HEK293 (cell line): ENCODE measurements around the gene C6orf136.

Experiments used
- ZBTB21 ChIP-seq: fragments of 450-650 bp; formaldehyde crosslinking; IDR thresholded peaks from 2 replicates; pipeline ENCODE4 v1.5.1; 2017; ENCODE audit warnings: missing biosample characterization, missing genetic modification characterization
- ZNF138 ChIP-seq: fragments of 450-650 bp; formaldehyde crosslinking; IDR thresholded peaks from 2 replicates; pipeline ENCODE4 v1.5.1; 2016; ENCODE audit warnings: missing biosample characterization, missing genetic modification characterization, borderline replicate concordance
- ZNF24 ChIP-seq: fragments of 450-650 bp; formaldehyde crosslinking; IDR thresholded peaks from 2 replicates; pipeline ENCODE4 v1.5.1; 2016; ENCODE audit warnings: missing biosample characterization, missing genetic modification characterization
- TF ChIP-seq, protein P1 (sequence below): fragments of 450-650 bp; formaldehyde crosslinking; IDR thresholded peaks from 2 replicates; pipeline ENCODE4 v1.5.1; 2016; ENCODE audit warnings: missing biosample characterization, missing genetic modification characterization

DNA sequence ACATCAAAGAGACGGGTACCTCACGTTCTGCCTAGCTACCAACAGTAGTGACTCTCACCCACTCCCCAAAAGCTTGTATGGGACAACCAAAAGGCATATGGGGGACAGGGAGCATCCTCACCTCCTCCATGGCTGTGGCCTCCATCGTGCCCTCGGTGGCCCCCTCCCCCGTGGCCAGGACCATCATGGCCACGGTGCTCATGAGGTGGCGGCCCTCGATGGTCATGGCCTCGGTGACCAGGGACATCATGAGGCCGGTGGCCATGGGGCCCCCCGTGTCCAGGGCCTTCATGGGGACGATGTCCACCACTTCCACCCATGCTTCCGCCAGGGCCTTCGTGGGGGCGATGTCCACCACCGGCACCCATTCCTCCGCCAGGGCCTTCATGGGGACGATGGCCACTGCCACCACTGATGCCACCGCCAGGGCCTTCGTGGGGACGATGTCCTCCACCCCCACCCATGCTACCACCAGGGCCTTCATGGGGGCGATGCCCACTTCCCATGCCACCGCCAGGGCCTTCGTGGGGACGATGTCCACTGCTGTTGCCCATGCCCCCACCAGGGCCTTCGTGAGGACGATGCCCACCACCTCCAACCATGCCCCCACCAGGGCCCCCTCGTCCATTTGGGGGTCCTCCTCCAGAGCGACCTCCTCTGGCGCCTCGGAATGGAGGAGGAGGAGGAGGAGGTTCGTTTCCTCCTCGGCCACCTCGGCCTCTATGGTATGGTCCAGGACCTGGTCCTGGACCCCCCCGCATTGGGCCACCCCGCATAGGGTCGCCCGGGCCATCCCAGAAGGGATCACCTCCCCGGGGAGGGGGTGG lies 44.9 kb upstream of the C6orf136 start:
- TF ChIP-seq ZNF138 (tag by site-specific recombination) (no peak), ZNF24 (tag by site-specific recombination) (no peak), ZBTB21 (no peak)
- TF ChIP-seq, protein P1, sequence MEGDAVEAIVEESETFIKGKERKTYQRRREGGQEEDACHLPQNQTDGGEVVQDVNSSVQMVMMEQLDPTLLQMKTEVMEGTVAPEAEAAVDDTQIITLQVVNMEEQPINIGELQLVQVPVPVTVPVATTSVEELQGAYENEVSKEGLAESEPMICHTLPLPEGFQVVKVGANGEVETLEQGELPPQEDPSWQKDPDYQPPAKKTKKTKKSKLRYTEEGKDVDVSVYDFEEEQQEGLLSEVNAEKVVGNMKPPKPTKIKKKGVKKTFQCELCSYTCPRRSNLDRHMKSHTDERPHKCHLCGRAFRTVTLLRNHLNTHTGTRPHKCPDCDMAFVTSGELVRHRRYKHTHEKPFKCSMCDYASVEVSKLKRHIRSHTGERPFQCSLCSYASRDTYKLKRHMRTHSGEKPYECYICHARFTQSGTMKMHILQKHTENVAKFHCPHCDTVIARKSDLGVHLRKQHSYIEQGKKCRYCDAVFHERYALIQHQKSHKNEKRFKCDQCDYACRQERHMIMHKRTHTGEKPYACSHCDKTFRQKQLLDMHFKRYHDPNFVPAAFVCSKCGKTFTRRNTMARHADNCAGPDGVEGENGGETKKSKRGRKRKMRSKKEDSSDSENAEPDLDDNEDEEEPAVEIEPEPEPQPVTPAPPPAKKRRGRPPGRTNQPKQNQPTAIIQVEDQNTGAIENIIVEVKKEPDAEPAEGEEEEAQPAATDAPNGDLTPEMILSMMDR (tag by site-specific recombination) = no peak
